SK-N-MC (cell line): ENCODE measurements around the gene SLC7A7.
"Not testable (repeated sequence)": the region's sequence is repeated elsewhere in the genome, so short reads cannot be mapped to it uniquely, and the experiment has no call there.

Experiments
- EZH2 ChIP-seq: fragments of 200-600 bp; sonication (generic); IDR thresholded peaks from one replicate; pipeline ENCODE4 v1.6.1; 2017; ENCODE audit warnings: antibody characterized with exemption
- FOXP2 ChIP-seq: optimal IDR thresholded peaks from 2 replicates; pipeline ENCODE3; 2011; ENCODE audit warnings: mild to moderate bottlenecking, moderate library complexity; ENCODE audit not compliant: insufficient read depth; ENCODE audit errors: extremely low read length, control extremely low read depth
- POLR2AphosphoS5 ChIP-seq: IDR thresholded peaks from 2 replicates; pipeline ENCODE4 v1.6.1; 2012; ENCODE audit warnings: mild to moderate bottlenecking, low read depth, low read length, borderline replicate concordance

GRCh38 chr14:22854296-22854695, 39.1 kb upstream of the SLC7A7 start:
- not testable (repeated sequence) for TF ChIP-seq EZH2, POLR2AphosphoS5, FOXP2
